Inflammatory macrophage treated with lipopolysaccharide for 4 hours (primary cell): ENCODE measurements around the gene APOBEC3B.

Experiments
- DNase-seq: peaks from one replicate; pipeline ENCODE4 v3.0.0-alpha.2; 2020

Gene APOBEC3B

DNA sequence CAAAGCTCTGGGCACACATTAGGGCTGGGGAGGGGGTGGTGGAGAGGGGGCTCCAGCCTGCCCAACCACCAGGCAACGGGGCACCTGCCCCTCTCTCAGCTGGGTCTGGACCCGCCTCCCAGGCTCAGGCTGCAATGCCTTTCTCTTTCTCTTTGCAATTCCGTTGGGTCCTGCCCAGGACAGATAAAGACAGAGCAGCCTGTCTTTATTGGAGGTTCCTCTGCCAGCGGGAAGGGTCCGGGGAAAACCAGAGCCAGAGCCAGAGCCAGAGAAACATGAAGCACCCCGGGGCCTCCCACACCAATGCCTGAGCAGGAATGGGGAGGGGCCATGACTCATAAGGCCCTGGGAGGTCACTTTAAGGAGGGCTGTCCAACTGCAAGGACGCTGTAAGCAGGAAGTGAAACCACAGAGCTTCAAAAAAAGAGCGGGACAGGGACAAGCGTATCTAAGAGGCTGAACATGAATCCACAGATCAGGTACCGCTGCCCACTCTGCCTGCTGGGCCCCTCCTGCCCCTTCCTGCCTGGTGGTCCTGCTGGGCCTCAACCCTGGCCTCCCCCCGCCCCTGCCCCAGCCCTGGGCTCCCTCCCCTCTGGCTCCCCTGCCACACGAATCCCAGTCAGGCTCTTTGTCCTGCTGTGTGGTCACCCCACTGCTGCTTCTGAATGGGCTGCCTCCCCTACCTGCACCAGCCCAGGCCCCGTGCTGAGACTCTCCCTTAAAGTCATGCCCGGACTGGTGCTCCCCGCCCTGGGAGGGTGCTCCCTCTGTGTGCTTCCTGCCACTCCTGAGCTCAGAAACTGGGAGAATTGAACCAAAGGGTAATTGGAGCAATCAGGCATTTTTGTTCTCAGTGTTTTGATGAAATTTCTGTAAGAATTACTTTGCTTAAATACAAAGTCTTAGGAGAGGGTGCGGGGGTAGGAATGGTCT lies at the start of gene APOBEC3B:
Gene APOBEC3B (plus strand): TSS at position 356 of the 936 bp plus-strand sequence. CDS start 107 bp downstream, at position 463.
- peak; percentile 99 for DNase-seq

DNA sequence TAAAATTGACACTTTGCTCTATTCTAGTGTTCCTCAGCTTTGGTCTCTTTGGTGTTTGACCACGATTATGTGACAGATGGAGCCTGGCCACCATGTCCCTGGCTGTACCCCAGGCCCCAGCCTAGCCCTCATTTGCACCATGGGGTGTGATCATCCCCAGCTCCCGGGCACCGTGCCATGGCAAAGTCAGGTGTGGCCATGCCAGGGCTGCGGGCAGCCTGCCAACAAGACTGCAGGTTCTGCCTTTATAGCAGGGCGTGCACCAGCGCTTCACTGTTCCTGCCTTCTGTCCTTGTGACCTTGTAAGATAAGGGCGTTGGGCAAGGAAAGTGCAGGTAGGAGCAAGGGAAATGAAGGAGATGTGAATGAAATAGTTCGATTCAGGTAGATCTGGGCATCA lies 47.1 kb upstream of the APOBEC3B start:
- DNase-seq, result no peak

DNA sequence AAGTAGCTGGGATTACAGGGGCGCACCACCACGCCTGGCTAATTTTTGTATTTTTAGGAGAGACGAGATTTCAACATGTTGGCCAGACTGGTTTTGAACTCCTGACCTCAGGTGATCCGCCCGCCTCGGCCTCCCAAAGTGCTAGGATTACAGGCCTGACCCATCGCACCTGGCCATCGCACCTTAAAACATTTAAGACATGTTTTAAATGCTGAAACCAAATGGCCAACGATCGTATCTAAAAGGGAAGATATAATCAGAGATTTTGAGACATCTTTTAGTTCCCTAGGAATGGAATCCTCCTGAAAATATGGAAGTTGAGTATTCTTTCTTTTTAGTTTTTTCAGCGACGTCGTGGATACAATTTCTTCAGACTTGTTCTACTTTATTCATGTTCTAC lies 46.5 kb upstream of the APOBEC3B start:
- no peak for DNase-seq

DNA sequence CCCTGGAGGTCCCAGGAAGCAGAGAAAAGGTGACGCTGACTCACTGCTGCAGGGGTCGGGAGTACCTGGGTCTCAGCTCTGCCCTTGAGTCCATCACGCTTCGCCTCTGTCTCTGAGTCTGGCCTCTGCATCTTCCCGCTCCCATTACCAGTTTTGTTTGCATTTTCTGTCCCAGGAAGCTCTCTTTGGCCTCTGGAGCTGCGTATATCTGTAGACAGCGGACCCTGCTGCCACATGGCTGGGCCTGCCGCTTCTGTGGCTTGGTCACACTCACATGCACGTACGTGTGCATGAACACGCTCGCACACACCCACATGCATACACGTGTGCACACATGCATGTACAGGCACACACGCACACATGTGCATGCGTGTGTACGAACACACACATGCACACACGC lies 45.6 kb upstream of the APOBEC3B start:
- no peak for DNase-seq

DNA sequence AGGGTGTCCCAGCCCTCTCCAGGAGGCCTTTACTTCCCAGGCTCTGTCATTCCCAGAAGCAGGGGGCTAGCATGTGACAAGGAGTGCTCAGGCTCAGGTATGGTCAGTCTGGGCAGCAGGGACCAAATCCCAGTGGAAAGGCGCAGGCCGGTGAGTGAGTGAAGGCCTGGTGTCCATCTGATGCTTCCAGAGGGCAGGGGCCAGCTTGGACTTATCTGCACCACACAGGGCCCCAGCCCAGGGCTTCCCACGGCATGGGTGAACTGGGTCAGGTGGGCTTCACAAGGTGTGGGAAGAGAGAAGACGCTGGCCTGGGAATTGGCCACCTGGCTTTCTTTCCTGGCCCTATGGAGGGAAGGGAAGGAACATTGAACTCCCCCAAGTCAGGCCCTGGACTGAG lies 45.1 kb upstream of the APOBEC3B start:
- no peak for DNase-seq

DNA sequence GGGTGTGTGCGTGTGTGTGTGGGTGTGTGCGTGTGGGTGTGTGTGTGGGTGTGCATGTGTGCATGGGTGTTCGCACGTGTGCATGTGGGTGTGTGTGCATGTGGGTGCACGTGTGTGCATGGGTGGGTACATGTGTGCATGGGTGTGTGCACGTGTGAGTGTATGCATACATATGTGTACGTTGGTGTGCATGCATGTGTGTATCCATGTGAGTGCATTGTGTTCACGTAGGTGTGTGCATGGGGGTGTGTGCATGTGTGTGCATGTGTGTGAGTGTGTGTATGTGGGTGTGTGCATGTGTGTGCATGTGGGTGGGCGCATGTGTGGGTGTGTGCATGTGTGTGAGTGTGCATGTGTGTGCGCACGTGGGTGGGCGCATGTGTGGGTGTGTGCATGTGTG lies 44.6 kb upstream of the APOBEC3B start:
- DNase-seq, result no peak

DNA sequence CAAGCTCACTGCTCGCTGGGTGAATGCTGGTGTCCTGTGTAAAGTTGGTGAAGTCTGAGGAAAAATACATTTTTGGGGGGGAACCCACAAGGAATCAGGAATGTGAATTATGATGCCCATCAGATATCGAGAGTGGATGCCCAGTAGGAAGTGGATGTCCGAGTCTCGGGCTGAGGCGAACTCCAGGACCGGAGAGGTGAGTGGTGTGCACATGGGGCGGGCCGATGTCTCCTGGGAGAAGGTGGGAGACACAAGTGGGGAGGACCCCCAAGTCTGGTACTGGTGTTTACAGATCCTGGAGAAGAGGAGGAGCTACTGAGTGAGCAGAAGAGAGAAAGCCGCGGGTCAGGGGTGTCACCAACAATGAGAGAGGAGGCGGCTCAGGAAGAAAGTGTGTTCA lies 43.9 kb upstream of the APOBEC3B start:
- no peak for DNase-seq

DNA sequence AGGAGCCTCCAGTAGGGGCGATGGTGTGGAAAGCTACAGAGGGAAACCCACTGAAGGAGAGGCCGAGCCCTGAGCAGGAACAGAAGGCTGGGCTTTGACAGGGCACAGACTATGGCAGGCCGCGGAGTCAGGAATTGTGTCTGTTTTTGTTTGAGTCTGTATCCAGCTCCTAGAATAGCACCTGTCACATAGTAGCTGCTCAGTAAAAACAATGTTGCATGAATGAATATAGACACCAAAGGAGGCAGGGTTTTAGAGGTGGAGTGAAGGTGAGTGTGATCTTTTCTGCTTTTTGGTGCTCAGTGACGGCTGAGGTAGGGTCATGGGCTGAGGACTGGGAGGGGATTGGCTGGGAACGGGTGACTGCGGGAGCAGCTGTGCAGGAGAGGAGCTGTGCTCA lies 43.2 kb upstream of the APOBEC3B start:
- no peak for DNase-seq

DNA sequence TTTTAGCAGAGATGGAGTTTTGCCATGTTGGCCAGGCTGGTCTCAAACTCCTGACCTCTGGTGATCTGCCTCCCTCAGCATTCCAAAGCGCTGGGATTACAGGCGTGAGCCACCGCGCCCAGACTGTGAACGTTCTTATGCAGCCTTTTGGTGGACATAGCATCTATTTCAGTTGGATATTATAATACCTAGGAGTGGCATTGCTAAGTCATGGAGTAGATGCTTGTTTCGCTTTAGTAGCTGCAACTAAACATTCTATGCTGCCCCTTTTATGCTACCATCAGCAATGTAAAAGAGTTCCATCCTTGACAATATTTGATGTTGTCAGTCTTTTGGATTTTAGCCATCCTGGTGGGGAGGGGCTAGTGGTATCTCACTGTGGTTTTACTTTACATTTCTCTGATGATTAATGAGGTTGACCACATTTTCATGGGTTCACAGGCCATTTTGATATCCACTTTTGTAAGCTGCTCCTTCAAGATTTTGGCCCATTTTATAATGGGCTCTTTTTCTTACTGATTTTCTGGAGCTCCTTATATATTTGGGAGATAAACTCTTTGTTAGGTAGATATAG lies 41.2 kb upstream of the APOBEC3B start:
- peak; percentile 79 for DNase-seq

DNA sequence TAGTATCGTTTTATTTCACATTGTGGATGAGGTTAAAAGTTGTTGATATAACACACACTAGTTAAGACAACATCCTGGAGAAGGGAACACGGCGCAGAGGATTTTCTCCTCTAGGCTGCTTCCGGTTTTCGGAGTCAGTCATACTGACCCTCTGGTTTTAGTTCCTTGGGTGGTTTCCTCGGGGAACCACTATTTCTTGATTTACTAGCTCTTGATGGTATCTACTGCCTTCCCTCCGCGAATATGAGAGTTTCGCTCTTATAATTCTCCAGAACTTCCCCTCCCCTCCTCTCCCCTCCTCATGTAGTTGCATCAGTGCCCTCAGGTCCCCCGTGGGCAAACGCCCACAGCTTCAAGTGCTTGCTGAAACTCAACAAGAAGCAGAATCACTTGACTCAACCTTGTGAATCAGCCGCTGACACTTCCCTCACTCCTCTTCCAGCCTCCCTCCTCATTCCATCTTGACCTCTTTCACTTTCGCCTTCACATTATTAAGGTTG lies 40.6 kb upstream of the APOBEC3B start:
- DNase-seq, result peak; percentile 100

DNA sequence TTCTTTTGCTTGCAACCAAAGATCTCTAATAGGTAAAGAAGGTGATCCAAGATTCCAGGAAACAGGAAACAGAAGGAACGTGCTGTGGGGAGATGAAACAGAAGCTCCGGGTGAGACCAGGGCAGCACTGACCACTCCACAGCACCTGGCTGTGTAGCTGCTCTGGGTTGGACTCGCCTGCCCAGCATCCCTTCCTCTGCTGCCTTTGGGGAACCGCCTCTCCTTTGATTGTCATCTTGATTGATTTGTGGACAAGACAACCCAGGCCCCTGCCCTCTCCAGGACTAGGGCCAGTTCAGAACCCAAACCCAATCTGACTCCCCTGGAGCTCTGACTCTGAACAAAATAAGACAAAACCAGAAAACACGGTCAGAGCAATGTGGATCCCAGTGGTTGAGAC lies 39.4 kb upstream of the APOBEC3B start:
- no peak for DNase-seq

DNA sequence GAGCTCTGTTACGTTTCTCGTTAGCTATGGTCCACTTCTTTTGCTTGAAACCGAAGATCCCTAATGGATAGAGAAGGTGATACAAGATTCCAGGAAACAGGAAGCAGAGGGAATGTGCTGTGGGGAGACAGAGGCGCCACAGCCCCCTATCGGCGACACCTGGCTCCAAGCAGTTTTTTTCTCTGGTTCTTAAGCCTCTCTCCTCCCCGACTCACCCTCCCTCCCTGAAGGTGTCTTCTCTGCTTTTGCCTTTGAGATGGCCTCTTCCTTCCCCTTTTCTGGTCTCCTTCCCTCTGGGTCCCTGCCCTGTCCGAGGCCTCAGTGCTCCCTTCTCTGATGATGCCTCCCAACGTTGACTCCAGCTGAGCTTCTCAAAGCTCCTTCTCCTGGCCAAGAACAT lies 38.9 kb upstream of the APOBEC3B start:
- DNase-seq, result peak; percentile 50

DNA sequence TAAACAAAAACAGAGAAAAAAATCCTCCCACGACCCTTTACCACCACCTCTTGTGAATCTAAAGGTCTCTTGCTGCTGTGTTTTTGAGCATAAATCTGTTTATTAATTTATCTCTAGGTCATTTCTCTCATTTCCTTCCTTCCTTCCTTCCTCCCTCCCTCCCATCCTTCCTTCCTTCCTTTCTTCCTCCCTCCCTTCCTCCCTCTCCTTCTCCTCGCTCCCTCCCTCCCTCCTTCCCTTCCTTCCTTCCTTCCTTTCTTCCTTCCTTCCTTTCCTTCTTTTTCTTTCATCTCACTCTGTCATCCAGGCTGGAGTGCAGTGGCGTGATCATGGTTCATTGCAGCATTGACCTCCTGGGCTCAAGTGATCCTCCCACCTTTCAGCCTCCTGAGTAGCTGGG lies 38.3 kb upstream of the APOBEC3B start:
- no peak for DNase-seq

DNA sequence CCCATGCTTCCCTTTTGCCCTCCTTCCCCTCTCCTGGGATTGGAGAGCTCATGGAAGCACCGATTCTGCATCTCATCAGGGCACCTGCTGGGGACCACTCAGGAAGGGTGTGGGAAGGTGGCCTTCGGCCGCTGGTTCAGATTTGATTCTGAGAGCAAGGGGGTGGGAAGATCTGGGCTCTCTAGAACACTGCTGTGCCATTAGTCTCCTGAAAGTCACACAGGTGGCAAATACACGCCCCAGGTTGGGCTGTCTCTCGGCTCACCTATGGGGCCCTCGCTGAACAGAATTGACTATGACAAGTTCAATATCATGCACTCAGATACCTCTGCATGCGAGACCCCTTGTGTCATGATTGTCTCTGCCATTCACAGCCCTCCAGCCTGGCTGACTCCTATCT lies 37.5 kb upstream of the APOBEC3B start:
- DNase-seq, result no peak

DNA sequence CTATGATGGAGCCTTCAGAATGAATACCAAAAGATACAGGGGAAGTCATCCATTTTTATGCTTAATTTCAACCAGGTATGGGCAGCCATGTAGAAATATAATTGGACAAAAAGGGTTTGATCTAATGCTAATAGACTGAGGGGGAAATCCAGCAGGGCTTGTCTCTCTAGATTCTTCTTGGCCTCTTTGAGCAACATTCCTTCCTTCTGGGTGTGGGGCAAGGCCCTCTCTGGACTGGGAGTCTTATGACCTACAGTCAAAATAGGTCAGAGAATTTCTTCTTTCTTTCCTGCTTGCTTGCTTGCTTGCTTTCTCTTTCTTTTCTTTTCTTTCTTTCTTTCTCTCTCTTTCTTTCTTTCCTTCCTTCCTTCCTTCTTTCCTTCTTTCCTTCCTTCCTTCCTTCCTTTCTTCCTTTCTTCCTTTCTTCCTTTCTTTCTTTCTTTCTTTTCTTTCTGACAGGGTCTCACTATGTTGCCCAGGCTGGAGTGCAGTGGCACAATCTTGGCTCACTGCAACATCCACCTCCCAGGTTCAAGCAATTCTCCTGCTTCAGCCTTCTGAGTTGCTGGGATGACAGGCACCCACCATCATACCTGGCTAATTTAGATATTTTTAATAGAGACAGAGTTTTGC lies 36.3 kb upstream of the APOBEC3B start:
- peak; percentile 70 for DNase-seq

DNA sequence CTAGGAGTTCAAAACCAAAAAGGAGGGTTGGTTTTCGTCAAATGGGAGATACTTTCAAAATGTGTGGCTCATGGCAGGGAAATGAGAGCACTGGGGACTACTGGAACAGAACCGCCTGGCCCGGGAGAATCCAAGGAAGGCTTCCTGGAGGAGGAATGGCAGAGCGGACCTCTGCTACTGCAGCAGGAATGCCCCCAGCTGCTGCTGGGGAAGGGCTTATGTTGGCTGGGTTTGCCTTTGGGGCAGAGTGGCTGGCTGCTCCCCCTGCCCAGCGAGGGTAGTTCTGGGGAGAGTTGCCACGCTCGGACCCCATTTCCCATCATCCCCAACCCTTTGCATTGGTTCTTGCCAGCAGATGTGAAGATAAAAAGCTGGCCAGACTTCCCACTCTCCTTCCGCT lies 35.4 kb upstream of the APOBEC3B start:
- DNase-seq, result no peak

DNA sequence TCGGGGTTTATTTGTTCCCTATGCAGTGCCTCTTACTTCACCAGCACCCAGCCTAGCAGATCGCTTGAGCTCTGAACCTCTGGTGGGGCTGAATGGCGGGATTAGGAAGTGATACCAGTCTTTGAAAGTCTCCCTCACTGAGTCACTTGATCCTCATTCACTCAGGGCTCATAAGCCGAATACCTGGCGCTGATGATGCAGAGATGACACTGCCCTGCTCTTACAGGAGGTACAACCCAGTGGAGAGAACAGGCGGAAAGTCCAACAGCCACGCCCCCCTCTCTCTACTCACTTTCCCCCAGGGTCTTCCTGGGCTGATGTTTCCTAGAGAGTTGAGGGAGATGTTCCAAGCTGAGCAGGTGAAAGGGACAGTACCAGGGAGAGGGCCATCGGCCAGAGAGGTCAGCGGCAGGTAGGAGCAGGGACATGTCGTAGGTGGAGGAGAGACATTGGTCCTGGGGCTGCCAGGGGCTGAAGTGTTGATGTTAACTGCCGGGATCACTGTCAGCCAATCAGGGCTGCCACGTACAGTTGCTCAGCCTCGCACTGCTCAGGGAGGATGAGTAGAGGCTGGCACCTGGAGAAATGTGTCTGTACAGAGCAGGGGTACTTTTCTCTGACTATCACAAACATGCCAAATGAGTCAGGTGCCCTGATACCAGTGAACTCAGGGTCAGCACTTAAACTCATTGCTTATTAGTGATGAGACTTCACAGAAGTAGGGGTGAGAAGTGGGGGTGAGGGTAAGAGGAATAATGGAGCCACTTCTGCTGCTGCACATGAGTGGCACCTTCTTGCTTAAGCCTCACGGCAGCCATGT lies 34.6 kb upstream of the APOBEC3B start:
- DNase-seq, result peak; percentile 90

DNA sequence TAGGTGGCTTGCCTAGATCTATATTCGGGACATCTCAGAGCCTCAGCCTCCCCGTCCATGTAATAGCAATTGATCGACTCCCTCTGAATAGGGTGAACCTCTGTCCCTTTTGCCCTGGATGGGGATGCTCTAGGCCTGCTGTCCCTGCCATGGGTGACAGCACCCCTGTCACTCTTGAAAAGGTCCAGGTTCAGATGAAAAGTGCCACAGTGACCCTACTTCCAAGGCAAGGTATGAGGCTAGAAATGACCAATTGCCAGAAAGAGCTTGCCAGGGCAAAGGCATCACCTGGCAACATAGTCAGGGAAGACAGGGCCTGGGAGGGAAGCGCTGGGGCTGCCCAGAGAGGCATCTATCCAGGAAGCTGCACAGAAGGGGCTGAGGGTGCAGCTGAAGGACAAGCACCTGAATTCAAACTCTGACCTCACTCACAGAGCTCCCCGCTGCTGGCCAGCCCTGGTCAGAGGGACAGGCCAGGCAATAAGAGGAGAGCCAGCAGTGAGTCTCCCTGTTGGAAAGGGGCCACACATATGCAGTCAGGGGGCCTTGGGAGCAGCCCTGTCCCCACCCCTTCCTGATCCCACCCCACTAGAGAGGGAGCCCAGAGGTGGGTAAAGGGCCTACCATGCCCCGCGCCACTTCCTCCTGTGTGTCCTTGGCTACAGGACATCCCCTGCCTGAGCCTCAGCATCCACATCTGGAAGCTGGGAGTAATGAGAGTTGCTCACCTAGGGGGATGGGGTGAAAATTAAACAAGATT lies 33.8 kb upstream of the APOBEC3B start:
- DNase-seq, result no peak

DNA sequence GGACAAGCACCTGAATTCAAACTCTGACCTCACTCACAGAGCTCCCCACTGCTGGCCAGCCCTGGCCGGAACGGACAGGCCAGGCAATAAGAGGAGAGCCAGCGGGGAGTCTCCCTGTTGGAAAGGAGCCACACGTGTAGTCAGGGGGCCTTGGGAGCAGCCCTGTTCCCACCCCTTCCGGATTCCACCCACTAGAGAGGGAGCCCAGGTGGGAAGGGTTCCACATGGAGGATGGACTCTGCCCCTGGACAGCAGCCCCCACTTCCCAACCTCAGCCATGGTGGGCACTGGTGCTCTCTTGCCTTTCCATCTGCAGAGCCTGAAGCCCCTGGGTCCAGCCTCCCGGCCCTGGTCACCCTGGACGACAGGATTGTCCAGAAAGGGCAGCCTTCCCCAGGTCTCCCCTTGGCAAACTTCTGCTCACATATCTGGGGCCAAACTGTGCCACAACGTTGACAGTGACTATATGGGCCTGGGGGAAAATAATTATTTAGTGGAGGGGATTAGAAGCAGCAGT lies 32.2 kb upstream of the APOBEC3B start:
- no peak for DNase-seq

DNA sequence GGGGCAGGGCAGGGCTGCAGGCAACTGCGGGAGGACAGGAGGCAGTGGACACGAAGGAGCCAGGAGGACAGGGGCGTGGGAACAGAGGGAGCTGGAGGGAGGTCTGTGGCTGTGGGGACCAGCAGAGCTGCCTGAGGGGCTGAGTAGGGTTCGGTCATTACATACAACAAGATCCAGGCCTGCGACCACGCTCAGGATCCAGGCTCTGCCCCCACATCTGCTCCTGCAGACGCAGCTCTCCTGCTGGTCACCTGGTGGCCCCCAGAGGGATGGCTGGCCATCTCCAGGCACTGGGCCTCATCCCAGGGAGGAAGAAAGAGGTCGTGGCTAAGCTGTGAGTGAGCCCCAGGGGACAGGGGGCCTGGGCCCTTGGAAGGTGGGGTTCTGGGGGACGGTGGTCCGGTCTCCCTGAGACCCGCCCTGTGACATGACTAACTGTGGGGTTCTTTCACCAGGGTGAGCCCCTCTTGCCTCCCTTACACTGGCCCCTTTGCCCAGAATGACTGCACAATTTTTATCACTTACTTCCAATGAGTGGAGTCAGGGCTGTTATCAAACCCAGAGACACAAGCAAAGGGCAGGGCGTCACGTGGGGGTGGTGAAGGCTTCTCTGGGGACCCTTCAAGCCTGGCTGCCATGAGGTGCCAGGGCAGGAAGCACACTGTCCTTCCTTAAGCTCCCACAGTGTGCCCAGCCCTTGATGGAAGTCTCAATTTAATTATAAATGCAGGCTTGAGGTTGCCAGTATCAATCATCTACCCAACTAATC lies 31.4 kb upstream of the APOBEC3B start:
- DNase-seq, result no peak

DNA sequence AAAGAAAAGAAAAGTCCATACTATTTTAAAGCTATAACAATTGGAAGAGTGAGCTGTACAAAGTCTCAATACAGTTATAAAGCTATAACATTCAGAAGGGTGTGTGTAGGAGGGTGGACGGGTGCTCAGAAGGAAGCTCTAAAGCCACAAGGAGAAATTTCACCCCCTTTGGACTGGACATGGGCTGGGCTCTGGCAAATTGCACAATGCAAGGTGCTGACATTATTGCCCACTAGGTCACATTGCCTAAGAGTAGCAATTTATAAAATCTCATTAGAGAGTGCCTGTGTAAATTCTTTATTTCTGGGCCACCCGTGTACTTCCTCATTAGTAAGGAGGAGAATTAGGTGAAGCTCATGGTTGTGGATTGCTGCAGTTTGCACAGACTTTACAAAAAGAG lies 30.4 kb upstream of the APOBEC3B start:
- peak; percentile 92 for DNase-seq
